ENCODE data around the gene PC. TPM values are rescaled to one million over a fixed set of nuclear protein-coding genes. Genes with fewer than 3 reads are reported as not detected.

The PC gene
- total and polyA plus RNA-seq, 2 donors (not counting 3 experiments of a cell fraction or from before 2014, with no cell fraction given), result 5.5 to 17.5 TPM

DNA sequence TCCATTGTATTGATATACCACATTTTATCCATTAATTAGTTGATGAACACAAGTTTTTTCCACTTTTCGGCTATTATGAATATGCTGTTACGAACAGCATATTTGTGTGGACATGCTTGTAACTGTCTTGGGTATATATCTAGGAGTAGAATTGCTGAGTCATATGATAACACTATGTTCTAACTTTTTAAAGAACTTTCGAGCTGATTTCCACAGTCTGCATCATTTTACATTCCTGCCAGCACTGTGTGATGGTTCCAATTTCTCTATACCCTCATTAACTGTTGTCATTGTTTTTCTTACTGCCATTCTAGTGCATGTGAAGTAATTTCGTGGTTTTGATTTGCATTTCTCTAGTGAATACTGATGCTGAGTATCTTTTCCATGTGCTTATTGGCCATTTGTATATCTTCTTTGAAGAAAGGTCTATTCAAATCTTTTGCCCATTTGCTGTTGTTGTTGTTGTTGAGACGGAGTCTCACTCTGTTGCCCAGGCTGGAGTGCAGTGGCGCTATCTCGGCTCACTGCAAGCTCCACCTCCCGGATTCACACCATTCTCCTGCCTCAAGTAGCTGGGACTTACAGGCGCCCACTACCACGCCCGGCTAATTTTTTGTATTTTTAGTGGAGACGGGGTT, 122.3 kb downstream of the PC start:
- ChIA-PET POLR2A (no interaction called here), CTCF (interaction anchor here (1.5 to 2.8 kb wide), 3 partner anchors 47 to 140 kb away, joined by 4 to 20 read pairs (median 13); partner anchors contain the start of gene C11orf86)
- no peak overlapping the region for H3K27ac ChIP-seq (ENCODE audit: insufficient read depth, low read depth, low read length)
- dilution Hi-C loops (cut with MboI; ENCODE audit: extremely low pct_ligation_motif_present, low sequenced_read_pairs) (no loop called here), intact Hi-C loops (cut with micrococcal nuclease) (no loop called here)
- H2AFZ ChIP-seq (ENCODE audit: low read depth, low read length), result no peak overlapping the region
- H3K27me3 ChIP-seq (ENCODE audit: control insufficient read depth in 2 of 2, insufficient read depth in 2 of 2, low read length in 2 of 2), result no peaks in the 10 kb centered on the region
- no peaks in the 10 kb centered on the region for H4K20me1 ChIP-seq (replicated peaks; ENCODE audit: control insufficient read depth, extremely low read depth, insufficient read depth, low read length)
- H3K4me2 ChIP-seq (ENCODE audit: insufficient read depth, low read length), result no peak overlapping the region
- TF ChIP-seq FOS (IDR thresholded peaks at IDR 0.05; ENCODE audit: borderline replicate concordance, insufficient read depth, low read length), result no peak
- TF ChIP-seq MYC (IDR thresholded peaks at IDR 0.05; ENCODE audit: low read depth, low read length), result no peak
- TF ChIP-seq, protein P1, sequence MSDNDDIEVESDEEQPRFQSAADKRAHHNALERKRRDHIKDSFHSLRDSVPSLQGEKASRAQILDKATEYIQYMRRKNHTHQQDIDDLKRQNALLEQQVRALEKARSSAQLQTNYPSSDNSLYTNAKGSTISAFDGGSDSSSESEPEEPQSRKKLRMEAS (IDR thresholded peaks at IDR 0.05; ENCODE audit: insufficient read depth, insufficient read length), result no peak
- no peak for TF ChIP-seq POLR2A (IDR thresholded peaks at IDR 0.05; ENCODE audit: low read depth, low read length)
- no peaks in the 10 kb centered on the region for H3K79me2 ChIP-seq (ENCODE audit: control insufficient read depth, insufficient read depth, low read length)
- peaks cover 0 to 5% of the 10 kb centered on the region in 2 experiments for H3K36me3 ChIP-seq (ENCODE audit: control insufficient read depth in 2 of 2, extremely low read depth in 1 of 2, insufficient read depth in 2 of 2, low read length in 2 of 2)
- peaks cover 4% of the 10 kb centered on the region for H3K4me1 ChIP-seq (ENCODE audit: control insufficient read depth, extremely low read depth, insufficient read depth, low read length)
- no peak overlapping the region for H3K4me3 ChIP-seq (replicated peaks in 1 of 3; ENCODE audit: insufficient read depth in 1 of 3, low read depth in 1 of 3, low read length in 3 of 3)
- DNase-seq (ENCODE audit: low read depth, low spot score) (no peak), FAIRE-seq (peak; percentile 28)
- no TSS peak for BruUV-seq (replicated peaks)
- no peaks in the 10 kb centered on the region for H3K9me3 ChIP-seq (replicated peaks; ENCODE audit: control insufficient read depth, insufficient read depth, low read length)
- no peaks in the 10 kb centered on the region for H3K9me1 ChIP-seq (replicated peaks; ENCODE audit: control insufficient read depth, extremely low read depth, insufficient read depth, low read length)
- H3K9ac ChIP-seq (replicated peaks; ENCODE audit: extremely low read depth, insufficient read depth, low read length), result no peak overlapping the region

GRCh38 chr11:66834943-66835342, 123.2 kb downstream of the PC start:
- Histone ChIP-seq H3K4me3 (replicated peaks in 1 of 3; ENCODE audit: insufficient read depth in 1 of 3, low read depth in 1 of 3, low read length in 3 of 3) (no peak overlapping the region), H4K20me1 (replicated peaks; ENCODE audit: control insufficient read depth, extremely low read depth, insufficient read depth, low read length) (no peaks in the 10 kb centered on the region), H3K9ac (replicated peaks; ENCODE audit: extremely low read depth, insufficient read depth, low read length) (no peak overlapping the region), H3K27ac (ENCODE audit: insufficient read depth, low read depth, low read length) (no peak overlapping the region), H3K36me3 (ENCODE audit: control insufficient read depth in 2 of 2, extremely low read depth in 1 of 2, insufficient read depth in 2 of 2, low read length in 2 of 2) (peaks cover 0 to 3% of the 10 kb centered on the region in 2 experiments), H3K4me2 (ENCODE audit: insufficient read depth, low read length) (no peak overlapping the region), H3K79me2 (ENCODE audit: control insufficient read depth, insufficient read depth, low read length) (no peaks in the 10 kb centered on the region), H3K9me1 (replicated peaks; ENCODE audit: control insufficient read depth, extremely low read depth, insufficient read depth, low read length) (no peaks in the 10 kb centered on the region), H3K9me3 (replicated peaks; ENCODE audit: control insufficient read depth, insufficient read depth, low read length) (no peaks in the 10 kb centered on the region), H3K27me3 (ENCODE audit: control insufficient read depth in 2 of 2, insufficient read depth in 2 of 2, low read length in 2 of 2) (no peaks in the 10 kb centered on the region), H2AFZ (ENCODE audit: low read depth, low read length) (no peak overlapping the region), H3K4me1 (ENCODE audit: control insufficient read depth, extremely low read depth, insufficient read depth, low read length) (peaks cover 4% of the 10 kb centered on the region)
- no peak for TF ChIP-seq MYC (IDR thresholded peaks at IDR 0.05; ENCODE audit: low read depth, low read length)
- no peak for TF ChIP-seq EZH2 (IDR thresholded peaks at IDR 0.05; ENCODE audit: borderline replicate concordance, low read depth, low read length, severe bottlenecking)
- TF ChIP-seq JUN (IDR thresholded peaks at IDR 0.05; ENCODE audit: borderline replicate concordance, insufficient read depth, insufficient read length, low read depth), result no peak
- TF ChIP-seq, protein P1 (IDR thresholded peaks at IDR 0.05; ENCODE audit: insufficient read depth, insufficient read length), result no peak
- TF ChIP-seq POLR2A (IDR thresholded peaks at IDR 0.05; ENCODE audit: low read depth, low read length), result no peak
- no peak for TF ChIP-seq GATA2 (IDR thresholded peaks at IDR 0.05; ENCODE audit: insufficient read depth, insufficient read length, low read depth, low read length)
- TF ChIP-seq FOS (IDR thresholded peaks at IDR 0.05; ENCODE audit: borderline replicate concordance, insufficient read depth, low read length), result no peak
- no peak for TF ChIP-seq POLR2AphosphoS5 (IDR thresholded peaks at IDR 0.05; ENCODE audit: insufficient read depth, low read depth, low read length)
- TF ChIP-seq, protein P2, sequence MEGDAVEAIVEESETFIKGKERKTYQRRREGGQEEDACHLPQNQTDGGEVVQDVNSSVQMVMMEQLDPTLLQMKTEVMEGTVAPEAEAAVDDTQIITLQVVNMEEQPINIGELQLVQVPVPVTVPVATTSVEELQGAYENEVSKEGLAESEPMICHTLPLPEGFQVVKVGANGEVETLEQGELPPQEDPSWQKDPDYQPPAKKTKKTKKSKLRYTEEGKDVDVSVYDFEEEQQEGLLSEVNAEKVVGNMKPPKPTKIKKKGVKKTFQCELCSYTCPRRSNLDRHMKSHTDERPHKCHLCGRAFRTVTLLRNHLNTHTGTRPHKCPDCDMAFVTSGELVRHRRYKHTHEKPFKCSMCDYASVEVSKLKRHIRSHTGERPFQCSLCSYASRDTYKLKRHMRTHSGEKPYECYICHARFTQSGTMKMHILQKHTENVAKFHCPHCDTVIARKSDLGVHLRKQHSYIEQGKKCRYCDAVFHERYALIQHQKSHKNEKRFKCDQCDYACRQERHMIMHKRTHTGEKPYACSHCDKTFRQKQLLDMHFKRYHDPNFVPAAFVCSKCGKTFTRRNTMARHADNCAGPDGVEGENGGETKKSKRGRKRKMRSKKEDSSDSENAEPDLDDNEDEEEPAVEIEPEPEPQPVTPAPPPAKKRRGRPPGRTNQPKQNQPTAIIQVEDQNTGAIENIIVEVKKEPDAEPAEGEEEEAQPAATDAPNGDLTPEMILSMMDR (IDR thresholded peaks at IDR 0.05; ENCODE audit: extremely low read depth in 1 of 2, insufficient read depth in 1 of 2, low read depth in 1 of 2, low read length in 2 of 2), result no peak
- intact Hi-C loops (cut with micrococcal nuclease) (loop anchor here (1.0 to 5.0 kb wide), 3 partner anchors 141 to 158 kb away; partner anchors contain the start of gene RBM4B), dilution Hi-C loops (cut with MboI; ENCODE audit: extremely low pct_ligation_motif_present, low sequenced_read_pairs) (no loop called here)
- BruUV-seq (replicated peaks), result no TSS peak
- DNase-seq (ENCODE audit: low read depth, low spot score) (no peak), FAIRE-seq (no peak)
- POLR2A ChIA-PET, result interaction anchor here (0.6 kb wide), 1 partner anchor 215 kb away, joined by 4 read pairs; no protein-coding TSS in a partner anchor
- CTCF ChIA-PET, result interaction anchor here (0.7 to 3.3 kb wide), 20 partner anchors 8 to 343 kb away, joined by 3 to 30 read pairs (median 5); partner anchors contain the start of genes C11orf86, RBM4B and RCE1

Measured in endothelial cell of umbilical vein (primary cell).